Spleen (tissue), 3 donors: ENCODE data around the gene PROCA1.

Experiments
- POLR2A ChIP-seq, 3 donors: fragments of 450-650 bp; IDR thresholded peaks; one replicate each; pipeline ENCODE4 v1.5.1; 2017; ENCODE audit warnings: antibody characterized with exemption in 3 of 3, mild to moderate bottlenecking in 1 of 3
- POLR2AphosphoS5 ChIP-seq, 3 donors: sonication (generic); formaldehyde crosslinking; IDR thresholded peaks; one replicate each; pipeline ENCODE4 v1.5.1; 2017; ENCODE audit warnings: antibody characterized with exemption in 3 of 3

GRCh38 chr17:28661635-28662526 is 49.8 kb downstream of the PROCA1 start, which contains the start of the genes SDF2 and SUPT6H:
- TF ChIP-seq POLR2A (IDR thresholded peaks at IDR 0.05) (peak; percentile 52 to 72 (median 53)), POLR2AphosphoS5 (IDR thresholded peaks at IDR 0.05) (peak; percentile 98)
